ENCODE data around the gene TSC22D2. TPM values are rescaled to one million over a fixed set of nuclear protein-coding genes. Genes with fewer than 3 reads are reported as not detected.

TSC22D2 gene
- total and polyA plus RNA-seq, 2 experiments from 2014 or later, result 22.6 to 25.6 TPM

DNA sequence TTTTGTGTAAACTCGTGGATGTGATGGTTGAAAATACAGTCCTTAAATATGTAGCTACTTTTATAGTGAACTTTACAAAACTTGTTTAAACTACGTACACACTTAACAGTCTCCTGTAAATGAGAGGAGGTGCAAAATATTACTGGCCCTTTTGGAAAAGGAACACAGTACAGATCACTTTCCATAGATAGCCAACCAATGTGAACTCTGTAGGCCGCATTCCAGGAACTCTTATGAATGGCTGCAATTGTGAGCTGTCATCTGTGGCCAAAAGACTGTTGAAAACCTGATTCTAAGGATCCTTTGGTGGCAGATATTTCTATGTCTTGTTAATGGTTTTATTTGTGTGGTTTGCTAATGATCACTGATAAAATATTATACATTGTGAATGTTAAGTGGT is 6.2 kb downstream of the TSC22D2 start:
- Histone ChIP-seq H3K4me1 (ENCODE audit: low read depth) (peaks cover 39% of the 10 kb centered on the region), H3K9me3 (ENCODE audit: low read depth) (no peaks in the 10 kb centered on the region), H3K27ac (peak overlapping the region; percentile 2), H3K27me3 (no peaks in the 10 kb centered on the region), H3K4me3 (peak overlapping the region; percentile 62), H3K36me3 (no peaks in the 10 kb centered on the region)
- peak; percentile 55 to 60 for DNase-seq (ENCODE audit: low read depth in 1 of 2, low spot score in 1 of 2)
- no peak for TF ChIP-seq CTCF (IDR thresholded peaks at IDR 0.05; ENCODE audit: low read depth, low read length)

GRCh38 chr3:150414959-150415358 is 6.9 kb downstream of the TSC22D2 start:
- Histone ChIP-seq H3K27ac (peak overlapping the region; percentile 2), H3K9me3 (ENCODE audit: low read depth) (no peaks in the 10 kb centered on the region), H3K36me3 (no peaks in the 10 kb centered on the region), H3K27me3 (no peaks in the 10 kb centered on the region), H3K4me3 (no peak overlapping the region), H3K4me1 (ENCODE audit: low read depth) (peaks cover 46% of the 10 kb centered on the region)
- DNase-seq (ENCODE audit: low read depth in 1 of 2, low spot score in 1 of 2), result no peak
- TF ChIP-seq CTCF (IDR thresholded peaks at IDR 0.05; ENCODE audit: low read depth, low read length), result no peak

DNA sequence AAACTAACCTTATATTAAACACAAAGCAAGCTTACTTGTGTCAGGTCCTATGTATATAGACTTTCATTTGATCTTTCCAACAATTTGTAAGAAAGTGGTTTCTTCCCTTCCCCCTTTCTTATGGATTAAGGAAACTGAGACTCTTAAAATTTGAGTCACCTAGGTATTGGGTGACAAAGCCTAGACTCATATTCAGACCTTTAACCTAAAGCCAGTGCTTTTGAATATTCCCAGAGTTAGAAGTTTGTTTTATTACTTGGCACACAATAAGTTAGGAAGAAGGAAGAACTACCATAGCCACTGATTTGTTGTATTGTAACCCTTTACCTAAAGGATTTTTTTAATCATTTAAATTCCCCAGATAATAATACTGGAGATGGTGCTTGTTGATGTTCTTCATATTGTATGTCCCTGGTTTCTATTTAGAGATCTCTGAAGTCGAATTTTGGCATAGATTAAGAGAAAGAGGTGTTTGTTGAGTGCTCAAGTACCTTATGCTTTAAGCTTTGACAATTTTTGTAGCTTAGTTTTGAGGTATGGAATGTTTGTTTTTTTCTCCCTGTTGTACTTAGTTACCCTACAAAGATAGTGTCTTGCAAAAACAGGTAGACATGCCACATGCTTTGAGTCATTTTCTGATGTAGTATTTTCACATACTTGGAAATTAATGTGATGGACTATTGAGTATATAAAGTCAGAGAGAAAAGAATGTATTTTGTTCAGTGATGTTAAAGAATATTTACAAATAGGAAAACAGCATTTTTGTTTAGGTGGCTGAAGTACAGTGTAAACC is 11.2 kb downstream of the TSC22D2 start:
- Histone ChIP-seq H3K4me3 (no peak overlapping the region), H3K27me3 (no peaks in the 10 kb centered on the region), H3K4me1 (ENCODE audit: low read depth) (peaks cover 31% of the 10 kb centered on the region), H3K36me3 (peaks cover 6% of the 10 kb centered on the region), H3K27ac (no peak overlapping the region), H3K9me3 (ENCODE audit: low read depth) (no peaks in the 10 kb centered on the region)
- no peak for DNase-seq (ENCODE audit: low read depth in 1 of 2, low spot score in 1 of 2)
- no peak for TF ChIP-seq CTCF (IDR thresholded peaks at IDR 0.05; ENCODE audit: low read depth, low read length)

GRCh38 chr3:150419959-150420358 is 11.9 kb downstream of the TSC22D2 start:
- H3K4me3 ChIP-seq, result no peak overlapping the region
- no peaks in the 10 kb centered on the region for H3K9me3 ChIP-seq (ENCODE audit: low read depth)
- TF ChIP-seq CTCF (IDR thresholded peaks at IDR 0.05; ENCODE audit: low read depth, low read length), result no peak
- H3K4me1 ChIP-seq (ENCODE audit: low read depth), result peaks cover 24% of the 10 kb centered on the region
- DNase-seq (ENCODE audit: low read depth in 1 of 2, low spot score in 1 of 2), result no peak
- peaks cover 7% of the 10 kb centered on the region for H3K36me3 ChIP-seq
- no peak overlapping the region for H3K27ac ChIP-seq
- no peaks in the 10 kb centered on the region for H3K27me3 ChIP-seq

DNA sequence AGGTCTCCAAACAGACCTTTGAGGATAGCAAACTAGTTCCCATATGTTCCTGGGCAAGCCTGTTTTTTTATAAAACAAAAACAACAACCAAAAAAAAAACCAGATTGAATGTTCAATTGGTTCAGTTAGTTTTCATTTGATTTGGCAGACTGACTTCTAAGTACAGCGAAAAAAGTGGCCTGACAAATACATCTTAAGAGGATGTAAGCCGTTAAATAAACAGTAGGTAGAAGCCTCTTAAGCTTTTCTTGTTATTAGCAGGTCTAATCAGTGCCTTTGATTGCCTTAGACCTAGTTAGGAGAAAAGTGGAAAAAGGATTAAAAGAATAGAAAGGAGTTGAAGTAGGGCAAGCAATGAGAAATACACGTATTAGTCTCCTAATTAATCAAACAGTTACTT is 13.2 kb downstream of the TSC22D2 start:
- Histone ChIP-seq H3K4me3 (no peak overlapping the region), H3K27me3 (no peaks in the 10 kb centered on the region), H3K36me3 (peaks cover 11% of the 10 kb centered on the region), H3K27ac (no peak overlapping the region), H3K4me1 (ENCODE audit: low read depth) (peaks cover 23% of the 10 kb centered on the region), H3K9me3 (ENCODE audit: low read depth) (no peaks in the 10 kb centered on the region)
- DNase-seq (ENCODE audit: low read depth in 1 of 2, low spot score in 1 of 2), result no peak
- no peak for TF ChIP-seq CTCF (IDR thresholded peaks at IDR 0.05; ENCODE audit: low read depth, low read length)
